Thyroid gland (tissue), 4 donors: ENCODE data around the gene SDCCAG8. TPM values are rescaled to one million over a fixed set of nuclear protein-coding genes. Genes with fewer than 3 reads are reported as not detected.

ENCODE experiments used
- DNase-seq, 2 donors: peaks; one replicate each; pipeline ENCODE4 v3.0.0-alpha.2; 2019
- H3K27ac ChIP-seq, 3 donors: fragments of 200-600 bp; sonication (generic); 1 replicate in 2 of 3; 2 replicates in 1 of 3; pipeline ENCODE4 v1.5.1; 2016 to 2019; ENCODE audit warnings: mild to moderate bottlenecking in 1 of 3, moderate library complexity in 1 of 3
- H3K27me3 ChIP-seq: fragments of 200-600 bp; sonication (generic); one replicate; pipeline ENCODE4 v1.5.1; 2019
- H3K36me3 ChIP-seq, 2 donors: fragments of 200-600 bp; sonication (generic); one replicate each; pipeline ENCODE4 v1.5.1; 2016 to 2019
- H3K4me1 ChIP-seq, 2 donors: fragments of 200-600 bp; sonication (generic); one replicate each; pipeline ENCODE4 v1.5.1; 2017 to 2019
- H3K4me3 ChIP-seq, 3 donors: fragments of 200-600 bp; sonication (generic); replicated peaks in 1 of 3; 1 replicate in 2 of 3; 2 replicates in 1 of 3; pipeline ENCODE4 v1.5.1; 2016; ENCODE audit warnings: mild to moderate bottlenecking in 1 of 3
- H3K9me3 ChIP-seq: fragments of 200-600 bp; sonication (generic); one replicate; pipeline ENCODE4 v1.5.1; 2017
- POLR2A ChIP-seq, 2 donors: fragments of 450-650 bp; IDR thresholded peaks; one replicate each; pipeline ENCODE4 v1.6.1; 2017; ENCODE audit warnings: antibody characterized with exemption in 2 of 2, mild to moderate bottlenecking in 2 of 2, moderate library complexity in 1 of 2
- WGBS, 2 donors: methylation state at CpG; one replicate each; pipeline ENCODE4 v1.1.5; 2017; 5-methylcytosine and 5-hydroxymethylcytosine counted together
- intact Hi-C: fragments of 100-400 bp; cut with DNase I; formaldehyde crosslinking; loops from one replicate; pipeline ENCODE4 v1.15.1; 2023
- total RNA-seq, 4 donors: library from RNA; depleted of rRNA; stranded (reverse); fragments of >200 nt; gene quantifications; one replicate each; pipeline ENCODE4 v1.2.3, GENCODE V29; 2016
- TF ChIP-seq, protein P1 (sequence below), 6 experiments: fragments of 200-600 bp in 3 of 6; fragments of 450-650 bp in 3 of 6; sonication (generic) in 3 of 6; IDR thresholded peaks; one replicate each; pipeline ENCODE4 v1.5.1; 2016 to 2019; ENCODE audit warnings: antibody characterized with exemption in 6 of 6, mild to moderate bottlenecking in 2 of 6, inconsistent platforms in 1 of 6, moderate library complexity in 1 of 6

The SDCCAG8 gene
- total RNA-seq, 4 donors from 2014 or later, result 105 to 193 (median 115) TPM

DNA sequence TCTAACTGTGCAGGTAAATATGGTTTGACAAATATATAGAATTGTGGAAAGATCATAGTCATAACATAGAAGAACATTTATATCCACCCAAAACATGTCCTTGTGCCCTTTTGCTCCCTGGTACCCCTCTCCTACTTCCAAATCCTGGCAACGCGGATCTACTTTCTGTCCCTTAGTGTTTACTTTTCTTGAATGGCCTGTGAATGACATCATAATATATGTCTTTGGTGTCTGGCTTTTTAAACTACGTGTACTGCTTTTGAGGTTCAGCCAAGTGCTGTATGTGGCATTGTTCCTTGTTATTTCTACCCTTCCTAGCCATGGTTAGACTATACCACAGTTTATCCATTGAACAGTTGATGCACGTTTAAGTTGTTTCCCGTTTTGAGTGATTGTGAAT lies 155.6 kb downstream of the SDCCAG8 start:
- no peak overlapping the region for H3K27ac ChIP-seq

DNA sequence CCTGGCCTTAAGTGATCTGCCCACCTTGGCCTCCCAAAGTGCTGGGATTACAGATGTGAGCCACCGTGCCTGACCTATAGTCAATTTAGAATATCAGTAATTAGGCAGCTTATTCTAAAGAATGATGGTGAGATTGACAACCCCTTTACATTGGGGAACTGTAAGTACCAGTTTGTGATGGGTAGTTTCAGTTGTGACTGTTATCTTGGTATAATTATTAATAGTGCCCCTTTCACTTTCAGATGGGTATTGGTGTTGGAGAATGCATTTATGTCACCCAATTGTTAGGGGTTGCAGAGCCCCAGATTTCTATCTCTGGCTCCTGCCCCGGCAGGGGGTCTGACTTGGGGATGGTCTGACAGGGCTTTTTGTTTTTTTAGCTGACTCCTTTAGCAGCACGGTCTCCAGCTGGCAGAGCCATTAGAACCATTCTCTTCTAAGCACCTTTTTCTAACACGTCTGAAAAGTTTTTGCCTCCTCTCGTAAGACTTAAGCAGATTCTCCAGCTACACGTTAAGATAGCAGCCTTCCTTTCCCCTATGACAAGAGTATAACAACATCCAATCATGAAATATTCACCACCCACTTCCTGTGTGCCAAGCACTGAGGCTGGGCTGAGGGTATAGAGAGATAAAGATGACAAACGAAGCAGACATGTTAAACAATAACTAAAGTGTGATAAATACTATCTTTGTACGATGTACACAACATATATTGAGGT lies 157.8 kb downstream of the SDCCAG8 start:
- intact Hi-C loops, result no loop called here
- WGBS, 2 donors, result 78 to 81% methylated on average over 8 of the region's 8 CpGs
- no peaks in the 10 kb centered on the region for H3K4me1 ChIP-seq
- TF ChIP-seq POLR2A (IDR thresholded peaks at IDR 0.05), result no peak
- TF ChIP-seq, protein P1, sequence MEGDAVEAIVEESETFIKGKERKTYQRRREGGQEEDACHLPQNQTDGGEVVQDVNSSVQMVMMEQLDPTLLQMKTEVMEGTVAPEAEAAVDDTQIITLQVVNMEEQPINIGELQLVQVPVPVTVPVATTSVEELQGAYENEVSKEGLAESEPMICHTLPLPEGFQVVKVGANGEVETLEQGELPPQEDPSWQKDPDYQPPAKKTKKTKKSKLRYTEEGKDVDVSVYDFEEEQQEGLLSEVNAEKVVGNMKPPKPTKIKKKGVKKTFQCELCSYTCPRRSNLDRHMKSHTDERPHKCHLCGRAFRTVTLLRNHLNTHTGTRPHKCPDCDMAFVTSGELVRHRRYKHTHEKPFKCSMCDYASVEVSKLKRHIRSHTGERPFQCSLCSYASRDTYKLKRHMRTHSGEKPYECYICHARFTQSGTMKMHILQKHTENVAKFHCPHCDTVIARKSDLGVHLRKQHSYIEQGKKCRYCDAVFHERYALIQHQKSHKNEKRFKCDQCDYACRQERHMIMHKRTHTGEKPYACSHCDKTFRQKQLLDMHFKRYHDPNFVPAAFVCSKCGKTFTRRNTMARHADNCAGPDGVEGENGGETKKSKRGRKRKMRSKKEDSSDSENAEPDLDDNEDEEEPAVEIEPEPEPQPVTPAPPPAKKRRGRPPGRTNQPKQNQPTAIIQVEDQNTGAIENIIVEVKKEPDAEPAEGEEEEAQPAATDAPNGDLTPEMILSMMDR (IDR thresholded peaks at IDR 0.05), result no peak
- DNase-seq, result no peak
- no peak overlapping the region for H3K4me3 ChIP-seq
- H3K27me3 ChIP-seq, result no peaks in the 10 kb centered on the region
- H3K27ac ChIP-seq, result no peak overlapping the region
- H3K9me3 ChIP-seq, result no peaks in the 10 kb centered on the region
- peaks cover 0 to 7% of the 10 kb centered on the region in 2 donors for H3K36me3 ChIP-seq

More for the DNA sequence above, 155.6 kb downstream of the SDCCAG8 start:
- no peaks in the 10 kb centered on the region for H3K27me3 ChIP-seq
- H3K4me3 ChIP-seq, result no peak overlapping the region
- DNase-seq, result no peak
- H3K36me3 ChIP-seq, result peaks cover 0 to 7% of the 10 kb centered on the region in 2 donors
- TF ChIP-seq, protein P1 (IDR thresholded peaks at IDR 0.05), result no peak
- TF ChIP-seq POLR2A (IDR thresholded peaks at IDR 0.05), result no peak
- H3K9me3 ChIP-seq, result no peaks in the 10 kb centered on the region
- H3K4me1 ChIP-seq, result no peaks in the 10 kb centered on the region
- intact Hi-C loops, result no loop called here
- WGBS, 2 donors, result 93 to 94% methylated on average over 5 of the region's 5 CpGs

DNA sequence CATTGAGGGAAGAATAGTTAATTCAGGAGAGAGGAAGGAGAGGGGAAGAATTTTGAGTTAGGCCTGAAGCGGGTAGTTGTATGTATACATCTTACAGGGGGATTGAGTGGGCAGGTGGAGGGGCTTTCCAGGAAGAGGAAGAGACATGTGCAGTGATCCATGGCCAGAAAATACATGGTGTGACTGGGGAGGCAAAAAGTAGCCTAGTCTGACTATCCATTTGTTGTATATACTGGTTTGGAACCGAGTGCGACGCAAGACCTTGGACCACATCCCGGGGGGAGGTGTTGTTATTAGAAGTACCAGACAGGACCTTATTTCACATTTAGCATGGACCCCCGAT lies 158.3 kb downstream of the SDCCAG8 start:
- 95 to 96% methylated on average over 6 of the region's 6 CpGs for WGBS, 2 donors
- Histone ChIP-seq H3K27me3 (no peaks in the 10 kb centered on the region), H3K4me1 (no peaks in the 10 kb centered on the region), H3K27ac (no peak overlapping the region), H3K36me3 (peaks cover 0 to 7% of the 10 kb centered on the region in 2 donors), H3K4me3 (no peak overlapping the region), H3K9me3 (no peaks in the 10 kb centered on the region)
- no peak for DNase-seq
- no peak for TF ChIP-seq POLR2A (IDR thresholded peaks at IDR 0.05)
- intact Hi-C loops, result no loop called here

DNA sequence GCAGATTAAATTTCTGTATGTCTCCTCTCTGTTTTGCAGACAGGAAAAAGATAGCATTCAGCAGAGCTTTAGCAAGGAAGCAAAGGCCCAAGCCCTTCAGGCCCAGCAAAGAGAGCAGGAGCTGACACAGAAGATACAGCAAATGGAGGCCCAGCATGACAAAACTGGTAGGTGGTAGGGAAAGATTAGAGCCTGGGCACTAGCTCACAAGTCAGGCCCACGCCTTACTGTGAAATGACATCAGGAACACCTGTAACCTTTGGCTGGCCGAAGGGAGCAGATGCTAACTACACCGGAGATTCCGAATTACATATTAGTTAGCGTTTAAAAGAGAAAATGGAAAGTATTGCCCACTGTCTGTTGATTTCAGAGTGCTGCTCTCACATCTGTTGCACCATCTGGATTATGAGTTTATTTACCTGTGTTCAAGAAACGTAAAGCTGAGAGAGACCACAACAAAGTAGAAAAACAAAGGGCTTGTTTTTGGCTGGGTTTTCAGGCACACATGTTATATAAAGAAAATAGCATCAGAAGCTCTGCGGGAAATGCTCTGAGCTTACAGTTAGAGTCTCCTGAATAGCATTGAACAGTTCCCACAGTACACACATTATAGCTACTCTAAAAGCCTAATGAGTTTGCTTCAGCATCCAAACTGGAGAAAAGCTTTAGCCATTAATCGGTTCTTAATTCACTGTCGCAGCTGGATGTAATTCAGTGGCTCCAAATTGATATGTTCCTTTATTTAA lies 160.0 kb downstream of the SDCCAG8 start:
- H3K36me3 ChIP-seq, result peaks cover 0 to 7% of the 10 kb centered on the region in 2 donors
- TF ChIP-seq POLR2A (IDR thresholded peaks at IDR 0.05), result no peak
- TF ChIP-seq, protein P1 (IDR thresholded peaks at IDR 0.05), result no peak
- WGBS, 2 donors, result 92 to 95% methylated on average over 9 of the region's 9 CpGs
- intact Hi-C loops, result no loop called here
- no peak overlapping the region for H3K4me3 ChIP-seq
- H3K27me3 ChIP-seq, result no peaks in the 10 kb centered on the region
- no peak overlapping the region for H3K27ac ChIP-seq
- H3K9me3 ChIP-seq, result no peaks in the 10 kb centered on the region
- no peaks in the 10 kb centered on the region for H3K4me1 ChIP-seq
- no peak for DNase-seq

DNA sequence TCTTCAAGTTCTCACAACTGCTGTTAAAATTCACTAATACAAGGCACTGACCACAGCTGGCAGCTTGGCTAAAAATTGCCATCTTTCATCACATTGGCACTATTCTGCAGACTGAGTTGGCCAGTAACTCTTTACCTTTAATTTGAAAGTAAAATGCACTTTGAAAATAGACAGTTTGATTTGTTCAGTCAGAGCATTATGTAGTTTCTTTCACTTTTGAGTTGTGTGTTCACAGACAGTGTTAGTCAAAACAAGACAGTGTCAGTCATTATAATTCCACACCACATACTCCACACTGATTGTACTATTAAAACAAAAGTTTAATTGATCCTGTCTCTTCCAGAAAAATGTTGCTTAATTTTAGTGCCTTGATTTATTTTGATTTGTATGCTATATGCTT lies 160.7 kb downstream of the SDCCAG8 start:
- Histone ChIP-seq H3K9me3 (no peaks in the 10 kb centered on the region), H3K36me3 (peaks cover 0 to 7% of the 10 kb centered on the region in 2 donors), H3K4me3 (no peak overlapping the region), H3K4me1 (no peaks in the 10 kb centered on the region), H3K27ac (no peak overlapping the region), H3K27me3 (no peaks in the 10 kb centered on the region)
- TF ChIP-seq POLR2A (IDR thresholded peaks at IDR 0.05), result no peak
- TF ChIP-seq, protein P1 (IDR thresholded peaks at IDR 0.05), result no peak
- intact Hi-C loops, result no loop called here
- no peak for DNase-seq
